Left kidney (tissue), 8 donors: Measurements from ENCODE around the gene RUFY1. TPM values are rescaled to one million over a fixed set of nuclear protein-coding genes. Genes with fewer than 3 reads are reported as not detected.
"Not testable (repeated sequence)": the region's sequence is repeated elsewhere in the genome, so short reads cannot be mapped to it uniquely, and the experiment has no call there.

ENCODE experiments used
- DNase-seq: peaks from one replicate; pipeline ENCODE4 v3.0.0-alpha.2; 2013
- long read RNA-seq, 8 donors: transcript quantifications; one replicate each; lab custom pipeline, GENCODE V29; 2026
- polyA plus RNA-seq: library from polyadenylated mRNA; unstranded; fragments of 120-200 nt; gene quantifications from one replicate; pipeline ENCODE4 v1.2.1, GENCODE V29; 2013; ENCODE audit not compliant: insufficient read length

RUFY1 gene, protein sequence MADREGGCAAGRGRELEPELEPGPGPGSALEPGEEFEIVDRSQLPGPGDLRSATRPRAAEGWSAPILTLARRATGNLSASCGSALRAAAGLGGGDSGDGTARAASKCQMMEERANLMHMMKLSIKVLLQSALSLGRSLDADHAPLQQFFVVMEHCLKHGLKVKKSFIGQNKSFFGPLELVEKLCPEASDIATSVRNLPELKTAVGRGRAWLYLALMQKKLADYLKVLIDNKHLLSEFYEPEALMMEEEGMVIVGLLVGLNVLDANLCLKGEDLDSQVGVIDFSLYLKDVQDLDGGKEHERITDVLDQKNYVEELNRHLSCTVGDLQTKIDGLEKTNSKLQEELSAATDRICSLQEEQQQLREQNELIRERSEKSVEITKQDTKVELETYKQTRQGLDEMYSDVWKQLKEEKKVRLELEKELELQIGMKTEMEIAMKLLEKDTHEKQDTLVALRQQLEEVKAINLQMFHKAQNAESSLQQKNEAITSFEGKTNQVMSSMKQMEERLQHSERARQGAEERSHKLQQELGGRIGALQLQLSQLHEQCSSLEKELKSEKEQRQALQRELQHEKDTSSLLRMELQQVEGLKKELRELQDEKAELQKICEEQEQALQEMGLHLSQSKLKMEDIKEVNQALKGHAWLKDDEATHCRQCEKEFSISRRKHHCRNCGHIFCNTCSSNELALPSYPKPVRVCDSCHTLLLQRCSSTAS
- 99.4 TPM for polyA plus RNA-seq
- long read RNA-seq, donor 1, partial matches to known transcripts = 218 of 233 reads
- long read RNA-seq, donor 1, other reads (novel, unspliced or antisense) = 13 of 233 reads
- long read RNA-seq, donor 2, partial matches to known transcripts = 249 of 265 reads
- long read RNA-seq, donor 2, other reads (novel, unspliced or antisense) = 7 of 265 reads
- long read RNA-seq, donor 3, partial matches to known transcripts = 159 of 165 reads
- long read RNA-seq, donor 3, other reads (novel, unspliced or antisense) = 0 of 165 reads
- long read RNA-seq, donor 4, partial matches to known transcripts = 95 of 102 reads
- long read RNA-seq, donor 4, other reads (novel, unspliced or antisense) = 7 of 102 reads
- long read RNA-seq, donor 5, transcript RUFY1-204 (17 exons, 2,642 nt) = minor isoform, 5 of 220 reads
- long read RNA-seq, donor 5, transcript RUFY1-201 (18 exons, 2,646 nt) = major isoform, 10 of 220 reads
- long read RNA-seq, donor 5, partial matches to known transcripts = 164 of 220 reads
- long read RNA-seq, donor 5, other reads (novel, unspliced or antisense) = 35 of 220 reads
- long read RNA-seq, donor 6, partial matches to known transcripts = 190 of 199 reads
- long read RNA-seq, donor 6, other reads (novel, unspliced or antisense) = 5 of 199 reads
- long read RNA-seq, donor 7, partial matches to known transcripts = 305 of 334 reads
- long read RNA-seq, donor 7, other reads (novel, unspliced or antisense) = 25 of 334 reads
- long read RNA-seq, donor 8, partial matches to known transcripts = 94 of 125 reads
- long read RNA-seq, donor 8, other reads (novel, unspliced or antisense) = 21 of 125 reads

DNA sequence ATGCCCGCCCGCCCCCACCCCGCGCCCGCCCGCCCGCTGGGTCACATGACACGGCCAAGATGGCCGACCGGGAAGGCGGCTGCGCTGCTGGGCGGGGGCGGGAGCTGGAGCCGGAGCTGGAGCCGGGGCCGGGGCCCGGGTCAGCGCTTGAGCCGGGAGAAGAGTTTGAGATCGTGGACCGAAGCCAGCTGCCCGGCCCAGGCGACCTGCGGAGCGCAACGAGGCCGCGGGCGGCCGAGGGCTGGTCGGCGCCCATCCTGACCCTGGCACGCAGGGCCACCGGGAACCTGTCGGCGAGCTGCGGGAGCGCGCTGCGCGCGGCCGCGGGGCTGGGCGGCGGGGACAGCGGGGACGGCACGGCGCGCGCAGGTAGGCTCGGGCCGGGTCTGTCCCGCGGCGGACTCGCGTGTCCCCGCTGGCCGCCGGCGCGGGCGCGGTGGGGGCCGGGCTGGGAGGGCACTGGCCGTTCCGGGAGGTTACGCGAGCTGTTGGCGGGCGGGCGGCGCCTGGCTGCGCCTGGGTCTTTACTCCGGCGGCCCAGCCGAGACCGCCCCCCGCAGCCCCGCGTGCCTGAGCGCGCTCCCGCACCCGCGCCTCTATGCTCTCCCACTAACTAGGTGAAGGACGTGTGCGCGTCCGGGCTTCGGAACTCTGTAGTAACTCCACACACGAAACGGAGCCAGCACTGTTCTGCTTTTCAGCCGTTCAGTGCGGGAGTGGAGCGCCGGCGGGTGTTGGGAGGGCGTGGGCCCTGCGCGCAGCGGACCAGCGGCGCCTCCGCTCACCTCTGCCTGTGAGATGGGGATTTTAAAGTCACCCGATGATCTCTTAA, at the start of gene RUFY1:
TSS of gene RUFY1 (plus strand) at position 44 of the 832 bp plus-strand sequence. CDS start at position 60, 16 bp downstream.
- DNase-seq = peak; percentile 81

DNA sequence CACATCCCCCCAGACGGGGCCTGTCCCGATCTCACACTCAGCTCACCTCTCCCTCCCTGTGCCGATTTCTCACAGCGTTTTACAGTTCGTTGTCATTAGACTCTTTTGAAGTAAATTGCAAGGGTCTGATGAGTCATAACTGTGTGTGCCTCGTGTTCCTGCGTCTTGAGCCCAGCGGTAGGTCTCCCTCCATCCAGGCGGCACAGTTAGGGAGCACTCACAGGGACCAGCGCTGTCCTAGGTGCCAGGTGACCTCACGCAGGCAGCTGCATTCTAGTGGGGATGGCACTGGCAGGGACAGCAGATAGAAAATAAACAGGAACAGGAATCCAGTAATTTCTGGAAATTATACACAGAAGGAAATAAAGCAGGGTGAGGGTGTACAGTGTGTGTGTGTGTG, 48.4 kb upstream of the RUFY1 start:
- not testable (repeated sequence) for DNase-seq

DNA sequence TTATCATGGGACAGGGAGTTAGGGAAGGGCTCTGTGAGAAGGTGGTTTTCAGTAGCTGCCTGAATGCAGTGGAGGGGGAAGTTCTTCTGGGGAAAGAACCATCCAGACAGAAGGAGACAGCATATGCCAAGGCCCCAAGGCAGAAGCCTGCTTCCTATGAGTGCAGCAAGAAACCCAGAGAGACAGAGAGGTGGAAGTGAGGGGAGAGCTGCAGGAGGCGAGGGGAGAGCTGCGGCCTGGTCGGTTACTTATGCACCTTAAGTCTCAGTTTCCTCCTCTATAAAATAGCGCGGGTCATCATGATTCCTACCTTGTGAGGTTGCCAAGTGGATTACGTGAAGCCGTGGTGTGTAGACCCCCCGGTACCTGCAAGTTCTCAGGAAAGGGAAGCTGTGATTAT, 47.9 kb upstream of the RUFY1 start:
- DNase-seq = not testable (repeated sequence)

DNA sequence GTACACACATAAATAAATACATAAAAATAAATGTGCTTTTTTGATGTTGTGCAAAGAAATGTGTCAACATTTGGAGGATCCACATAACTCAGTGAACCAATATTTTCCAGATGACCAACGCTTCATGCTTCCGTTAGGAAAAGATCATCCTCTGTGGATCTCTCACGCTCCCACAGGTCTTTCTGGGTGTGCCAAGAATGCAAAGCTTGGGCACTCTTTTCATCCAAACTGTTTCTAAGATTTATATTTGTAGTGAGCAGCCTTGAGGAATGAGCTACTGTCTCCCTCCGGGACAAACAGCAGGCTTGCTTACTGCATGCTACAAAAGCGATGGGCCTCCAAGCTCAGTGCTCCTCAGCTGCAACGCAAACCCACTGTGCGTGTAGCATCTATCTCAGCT, 46.2 kb upstream of the RUFY1 start:
- DNase-seq = no peak

DNA sequence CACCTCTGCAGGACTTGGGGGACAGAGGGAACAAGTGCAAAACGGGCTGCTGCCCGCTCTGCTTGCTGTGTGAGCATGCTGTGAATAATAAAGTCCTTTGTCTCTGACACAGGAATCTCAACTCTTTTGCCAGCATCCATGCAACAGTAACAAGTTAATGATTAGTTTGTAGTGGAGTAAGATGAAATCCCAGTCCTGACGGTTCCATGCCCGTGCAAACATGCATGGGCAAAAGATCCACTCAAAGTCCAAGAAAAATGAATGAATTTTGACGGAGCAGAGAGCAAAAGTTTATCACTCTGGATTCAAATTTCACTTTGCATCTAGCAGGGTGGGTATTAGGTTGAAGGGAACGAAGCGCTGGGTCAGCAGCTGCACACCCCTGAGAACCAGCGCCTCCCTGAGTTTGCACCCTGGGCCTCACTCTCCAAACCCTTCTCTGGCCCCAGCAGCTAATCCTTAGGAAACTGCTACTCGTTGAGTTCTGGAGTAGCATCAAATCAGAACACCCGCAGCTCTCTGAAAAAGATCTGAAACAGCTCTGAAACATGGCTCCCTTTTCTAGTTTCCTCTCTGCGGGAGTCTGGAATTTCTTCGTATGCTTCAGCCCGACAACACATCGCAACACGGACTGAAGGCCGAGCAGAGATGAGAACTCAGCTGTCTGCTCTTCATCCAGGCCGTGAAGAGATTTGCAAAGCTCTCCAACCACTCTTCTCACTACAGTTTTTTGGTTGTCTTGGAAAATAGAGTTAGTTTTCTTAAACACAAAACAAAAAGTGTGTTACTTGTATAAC, 45.6 kb upstream of the RUFY1 start:
- no peak for DNase-seq

DNA sequence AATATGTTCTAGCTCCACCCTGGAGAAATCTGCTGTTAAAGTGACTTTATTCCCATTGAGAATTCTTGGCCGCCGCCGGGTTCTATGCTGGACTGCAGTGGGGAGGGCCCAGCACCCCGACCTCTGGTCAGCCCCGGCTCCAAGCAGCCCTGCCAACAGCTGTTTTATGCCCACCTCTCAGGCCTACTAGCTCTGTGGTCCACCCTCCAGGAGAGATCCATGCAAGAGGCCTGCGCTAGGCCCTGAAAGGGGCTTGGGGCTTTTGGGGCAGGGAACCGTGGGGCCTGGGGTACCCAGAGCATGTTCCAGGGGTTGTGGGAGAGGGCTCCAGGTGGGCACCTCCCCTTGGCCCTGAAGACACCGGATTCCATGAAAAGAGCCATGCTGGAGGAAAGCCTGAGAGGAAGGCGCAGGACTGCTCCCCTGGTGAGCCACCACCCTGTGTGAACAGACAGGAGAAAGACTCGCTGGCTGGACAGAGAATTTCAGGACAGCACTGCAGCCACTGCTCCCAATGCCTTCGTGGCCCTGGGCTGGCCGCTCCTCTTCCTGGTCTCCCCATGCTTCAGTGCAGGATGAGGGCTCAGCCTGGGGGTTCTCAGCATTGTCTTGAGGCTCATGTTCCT, 44.6 kb upstream of the RUFY1 start:
- DNase-seq = no peak

DNA sequence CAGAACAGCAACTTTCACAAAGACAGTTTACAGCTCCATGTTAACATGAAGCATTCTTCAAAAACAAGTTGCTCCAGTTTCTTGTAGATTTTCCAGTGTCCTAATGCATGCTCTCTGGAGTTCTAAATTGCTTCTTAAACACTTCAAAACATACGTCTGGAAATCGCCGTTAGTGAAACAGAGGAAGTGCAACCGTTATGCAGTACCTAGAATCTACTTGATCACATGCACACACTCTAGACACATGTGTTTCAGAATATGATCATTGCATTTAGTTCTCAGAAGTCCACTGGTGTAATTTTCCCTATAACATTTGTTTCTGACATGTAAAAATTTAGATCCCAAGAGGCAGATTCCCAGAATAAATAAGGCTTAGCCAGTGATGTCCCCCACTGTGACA, 41.1 kb upstream of the RUFY1 start:
- no peak for DNase-seq

DNA sequence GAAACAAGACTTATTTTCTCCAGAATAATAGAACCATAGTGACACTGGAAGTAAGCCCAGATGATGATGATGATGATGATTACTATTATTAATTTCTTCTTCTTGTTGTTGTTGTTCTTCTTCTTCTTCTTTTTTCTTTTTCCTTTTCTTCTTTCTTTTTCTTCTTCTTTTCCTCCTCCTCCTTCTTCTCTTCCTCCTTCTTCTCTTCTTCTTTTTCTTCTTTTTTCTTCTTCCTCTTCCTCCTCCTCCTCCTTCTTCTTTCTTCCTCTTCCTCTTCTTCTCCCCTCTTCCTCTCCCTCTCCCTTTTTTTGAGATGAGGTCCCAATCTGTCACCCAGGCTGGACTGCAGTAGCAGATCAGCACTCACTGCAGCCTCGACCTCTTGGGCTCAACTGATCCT, 40.5 kb upstream of the RUFY1 start:
- no peak for DNase-seq

DNA sequence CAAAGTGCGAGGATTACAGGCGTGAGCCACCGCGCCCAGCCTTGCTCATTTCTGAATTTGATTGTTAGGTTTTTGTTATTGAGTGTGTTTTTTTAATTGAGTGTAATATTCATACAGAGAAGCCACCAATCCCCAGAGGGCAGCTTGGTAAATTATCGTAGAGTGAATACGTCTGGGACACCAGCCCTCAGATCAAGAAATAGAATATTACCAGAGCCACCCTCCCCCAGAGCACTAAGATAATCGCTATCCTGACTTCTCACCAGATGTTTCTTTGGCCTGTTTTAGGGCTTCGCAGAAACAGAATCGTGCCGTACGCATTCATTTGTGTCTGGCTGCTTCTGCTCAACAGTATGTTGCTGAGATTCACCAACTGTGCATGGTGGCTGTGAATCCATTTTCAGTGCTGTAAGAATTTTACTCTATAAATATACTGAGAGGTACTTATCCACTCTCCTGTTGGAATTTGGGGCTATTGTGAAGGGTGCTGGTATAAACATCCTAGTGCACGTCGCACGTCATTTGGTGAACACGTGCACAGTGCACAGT, 37.8 kb upstream of the RUFY1 start:
- no peak for DNase-seq

DNA sequence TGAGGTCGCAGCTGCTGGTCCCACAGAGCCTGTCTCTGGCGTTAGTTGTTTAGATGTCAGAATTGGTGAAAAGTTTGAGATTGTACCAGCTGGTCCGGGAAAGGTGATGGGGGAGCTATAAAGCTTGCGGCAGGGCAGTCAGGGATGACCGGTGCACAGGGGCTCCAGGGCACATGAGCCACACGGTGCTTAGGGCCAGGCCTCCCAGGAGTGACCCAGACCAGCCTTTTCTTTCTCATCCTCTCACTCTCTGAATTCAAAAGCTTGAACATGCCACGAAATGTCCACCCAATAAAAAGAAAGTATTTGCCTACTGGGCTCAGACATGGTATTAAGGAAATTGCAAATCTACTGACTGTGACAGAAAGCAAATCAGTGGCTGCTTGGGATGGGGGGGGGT, 34.9 kb upstream of the RUFY1 start:
- not testable (repeated sequence) for DNase-seq

DNA sequence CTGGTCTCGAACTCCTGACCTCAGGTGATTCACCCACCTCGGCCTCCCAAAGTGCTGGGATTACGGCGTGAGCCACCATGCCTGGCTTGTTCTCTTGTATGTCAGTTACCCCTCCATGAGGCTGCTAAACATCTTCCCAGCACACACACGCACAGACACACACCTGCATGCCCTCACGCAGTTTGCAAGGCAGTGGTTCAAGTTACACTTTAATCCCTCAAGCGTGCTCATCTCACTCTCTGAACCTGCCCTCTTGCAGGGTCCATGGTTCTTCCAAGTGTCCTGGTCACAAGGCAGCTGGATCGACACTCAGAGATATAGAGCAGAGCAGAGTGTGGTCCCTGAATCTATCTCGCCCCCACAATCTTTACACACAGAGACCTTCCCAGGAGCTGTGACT, 34.1 kb upstream of the RUFY1 start:
- DNase-seq = no peak

DNA sequence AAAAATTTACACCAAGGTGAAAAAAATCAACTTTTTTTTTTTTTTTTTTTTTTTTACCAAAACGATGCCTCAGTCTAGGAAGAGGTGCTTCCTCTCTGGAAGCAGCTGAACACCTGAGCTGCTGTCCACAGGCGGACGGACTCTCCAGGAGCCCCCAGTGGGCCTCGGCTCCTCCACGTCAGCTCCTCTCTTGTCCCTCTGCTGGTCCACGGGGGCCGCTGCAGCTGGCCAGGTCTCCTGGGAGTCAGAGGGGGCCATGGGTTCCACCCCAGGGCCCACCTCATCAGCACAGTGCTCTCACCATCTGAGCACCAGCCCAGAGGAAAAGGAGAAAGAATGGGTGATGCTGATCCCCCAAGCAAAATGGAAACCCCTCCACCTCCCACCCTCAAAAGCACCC, 32.6 kb upstream of the RUFY1 start:
- not testable (repeated sequence) for DNase-seq

DNA sequence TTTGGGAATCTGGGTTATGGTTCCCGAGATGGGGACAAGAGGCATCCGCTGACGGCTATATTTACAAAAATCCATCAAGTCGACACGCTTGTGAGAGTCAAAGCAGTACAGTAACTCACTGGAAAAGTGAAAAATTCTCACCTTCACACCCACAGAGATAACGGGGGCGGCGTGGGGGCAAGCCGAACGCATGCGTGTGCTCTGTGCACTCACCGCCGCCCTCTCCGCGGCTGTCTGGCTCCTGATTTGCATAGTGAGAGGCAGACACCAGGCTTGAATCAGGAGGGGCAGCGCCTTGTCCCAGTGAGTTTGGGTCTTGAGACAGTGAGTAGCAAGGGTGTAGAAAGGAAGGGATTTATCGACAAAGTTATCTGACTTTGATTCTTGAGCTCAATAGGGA, 32.0 kb upstream of the RUFY1 start:
- not testable (repeated sequence) for DNase-seq

DNA sequence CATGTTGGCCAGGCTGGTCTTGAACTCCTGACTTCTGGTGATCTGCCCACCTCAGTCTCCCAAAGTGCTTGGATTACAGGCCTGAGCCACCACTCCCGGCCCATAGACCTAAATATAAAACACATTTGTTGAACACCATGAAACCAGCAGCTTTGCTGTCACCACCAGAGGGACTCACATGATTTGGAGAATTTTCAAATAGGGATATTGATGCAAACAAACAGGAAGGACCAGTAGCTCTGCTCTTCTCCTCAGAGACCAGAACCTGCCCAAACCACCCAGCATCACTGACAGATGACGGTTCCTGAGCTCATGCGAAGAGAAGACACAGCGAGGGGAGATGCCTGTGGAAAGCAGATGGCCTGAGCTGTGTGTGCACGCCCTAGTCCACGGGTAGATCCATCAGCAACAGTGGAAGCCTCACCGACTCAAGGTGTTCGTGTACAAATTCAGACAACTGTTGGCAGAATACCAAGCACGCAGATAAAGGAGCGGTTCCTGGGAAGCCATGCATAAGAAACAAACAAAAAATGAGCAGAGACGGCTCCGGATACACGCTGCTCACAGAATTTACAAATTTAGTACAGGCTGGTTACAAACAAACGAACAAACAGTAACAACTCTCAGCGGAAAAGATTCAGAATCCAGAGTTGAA, 30.8 kb upstream of the RUFY1 start:
- DNase-seq = not testable (repeated sequence)

DNA sequence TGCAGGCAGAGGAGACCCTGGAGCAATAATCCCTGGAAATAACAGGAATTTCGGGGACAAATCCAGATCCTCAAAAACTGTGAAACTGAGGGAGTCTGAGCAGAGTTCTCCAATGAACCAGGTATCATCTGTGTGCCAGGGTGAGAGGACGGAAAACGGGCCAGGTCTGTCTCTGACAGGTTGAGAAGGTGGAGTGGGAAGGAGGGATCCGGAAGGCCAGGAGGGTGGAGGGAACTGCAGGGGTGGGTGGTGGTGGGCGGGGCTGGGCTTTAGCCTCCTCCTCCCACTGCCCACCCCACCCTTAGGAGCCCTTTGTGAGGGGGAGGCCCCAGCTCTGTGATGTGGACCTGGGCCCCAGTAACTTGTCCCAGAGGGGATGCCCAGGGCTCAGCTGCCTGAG, 28.2 kb upstream of the RUFY1 start:
- not testable (repeated sequence) for DNase-seq

DNA sequence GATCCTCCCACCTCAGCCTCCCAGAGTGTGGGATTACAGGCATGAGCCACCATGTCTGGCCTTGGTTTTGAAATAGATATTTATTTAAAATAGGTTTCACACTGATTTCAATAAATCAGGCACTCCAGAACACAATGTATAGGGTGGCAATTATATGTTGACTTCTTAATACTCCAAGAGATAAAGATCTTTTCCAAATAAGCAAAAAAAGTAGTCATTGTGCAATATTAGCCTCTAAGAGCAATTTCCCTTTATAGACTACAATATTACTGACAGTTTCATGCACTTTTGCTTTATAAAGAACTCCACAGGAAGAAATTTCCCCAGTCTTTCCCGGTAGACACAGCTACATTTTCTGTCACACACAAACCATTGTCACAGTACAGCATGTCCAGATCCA, 23.4 kb upstream of the RUFY1 start:
- no peak for DNase-seq

DNA sequence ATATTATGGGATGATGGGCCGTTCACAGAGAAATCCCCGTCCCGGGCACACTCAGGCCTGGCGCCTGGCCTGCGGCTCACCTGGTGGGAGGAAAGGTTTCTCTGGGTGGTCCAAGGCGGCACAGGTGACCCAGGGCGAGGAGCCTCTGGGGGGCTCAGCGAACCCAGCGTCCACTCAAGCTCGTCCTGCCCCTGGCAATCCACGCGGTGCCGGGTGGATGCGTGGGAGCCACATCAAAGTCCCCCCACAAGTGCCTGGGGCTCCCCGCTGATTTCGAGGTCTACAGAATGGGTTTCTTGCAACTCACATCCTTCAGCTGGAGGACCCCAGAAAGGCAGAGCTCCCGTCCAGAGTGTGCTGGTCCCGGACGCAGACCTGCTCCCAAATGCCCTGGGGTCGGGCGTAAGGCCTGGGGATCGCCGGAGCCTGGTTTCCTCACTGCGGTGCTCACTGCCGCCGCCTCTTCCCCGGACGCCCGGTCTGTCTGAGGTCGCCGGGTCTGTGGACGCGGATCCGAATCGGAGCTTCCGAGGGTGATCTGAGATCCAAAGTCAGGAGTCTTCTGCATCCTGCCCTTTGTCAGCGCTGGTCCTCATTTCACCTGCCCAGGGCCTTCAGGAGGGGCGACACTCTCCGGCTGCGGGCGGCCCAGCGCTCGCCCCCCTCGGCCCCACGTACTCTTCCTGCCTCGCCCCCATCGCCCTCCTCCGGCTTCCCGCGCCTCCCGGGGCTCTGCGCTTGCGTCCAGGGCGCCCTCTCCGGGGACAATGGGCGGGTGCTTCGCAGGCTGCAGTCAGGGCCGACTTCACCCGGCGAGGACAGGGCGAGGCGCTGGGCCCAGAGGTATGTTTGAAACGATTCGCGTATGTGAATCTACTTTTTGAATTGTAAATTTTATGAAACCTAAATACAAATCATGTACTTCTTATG, 20.0 kb upstream of the RUFY1 start:
- DNase-seq = peak; percentile 63
